AG04450 (cell line): ENCODE data around the gene ERBIN. TPM values are rescaled to one million over a fixed set of nuclear protein-coding genes. Genes with fewer than 3 reads are reported as not detected.

ENCODE experiments used
- CTCF ChIA-PET: fragments of 300-600, 350-600 bp; formaldehyde crosslinking; extraction: SDS; loops from one replicate; lab custom pipeline; 2022; ENCODE audit warnings: antibody characterized with exemption, inconsistent platforms; lab: Charles Lee
- POLR2A ChIA-PET: fragments of 350-600 bp; formaldehyde crosslinking; extraction: SDS; loops from one replicate; lab custom pipeline; 2021; ENCODE audit warnings: antibody characterized with exemption, inconsistent platforms; lab: Yijun Ruan, JAX
- DNase-seq: peaks from one replicate; pipeline ENCODE4 v3.0.0-alpha.2; 2011; ENCODE audit warnings: low read depth, low spot score
- H3K27ac ChIP-seq: one replicate; pipeline ENCODE4 v1.5.1; 2012; ENCODE audit warnings: low read depth, low read length, control low read depth
- H3K27me3 ChIP-seq: one replicate; pipeline ENCODE4 v1.6.0; 2012; ENCODE audit warnings: low read length; ENCODE audit not compliant: control insufficient read depth, insufficient read depth
- H3K4me3 ChIP-seq: 2 replicates; pipeline ENCODE4 v1.5.1; 2011; ENCODE audit warnings: mild to moderate bottlenecking, low read depth, low read length, control low read depth
- H3K9me3 ChIP-seq: 2 replicates; pipeline ENCODE4 v1.5.1; 2012; ENCODE audit warnings: low read length; ENCODE audit not compliant: control insufficient read depth, insufficient read depth
- CTCF ChIP-seq: IDR thresholded peaks from 2 replicates; pipeline ENCODE4 v1.5.1; 2011; ENCODE audit warnings: low read depth, low read length, control low read depth, inconsistent platforms
- polyA plus RNA-seq: library from polyadenylated mRNA; depleted of rRNA; stranded (reverse); fragments of >200 nt; gene quantifications from 2 replicates; pipeline ENCODE4 v1.2.3, GENCODE V29; 2011

ERBIN gene
- polyA plus RNA-seq, 1 experiment, result 64.8 TPM

- Histone ChIP-seq H3K27me3 (no peaks in the 10 kb centered on the region), H3K9me3 (no peaks in the 10 kb centered on the region), H3K4me3 (no peak overlapping the region), H3K27ac (no peak overlapping the region)
- ChIA-PET CTCF (no interaction called here), POLR2A (no interaction called here)
- TF ChIP-seq CTCF, result no peak
- no peak for DNase-seq
Observed at GRCh38 chr5:66002415-66002814, 76.0 kb downstream of the ERBIN start.

- ChIA-PET CTCF (no interaction called here), POLR2A (interaction anchor here (0.7 kb wide), 1 partner anchor 43 kb away, joined by 5 read pairs; no protein-coding TSS in a partner anchor)
- no peak overlapping the region for H3K4me3 ChIP-seq
- DNase-seq, result no peak
- no peaks in the 10 kb centered on the region for H3K9me3 ChIP-seq
- no peak for TF ChIP-seq CTCF
- H3K27me3 ChIP-seq, result no peaks in the 10 kb centered on the region
- H3K27ac ChIP-seq, result no peak overlapping the region
Observed at GRCh38 chr5:66004216-66004615, 77.8 kb downstream of the ERBIN start.

- no peak for TF ChIP-seq CTCF
- no peak for DNase-seq
- H3K27me3 ChIP-seq, result no peaks in the 10 kb centered on the region
- H3K4me3 ChIP-seq, result no peak overlapping the region
- no peak overlapping the region for H3K27ac ChIP-seq
- POLR2A ChIA-PET, result no interaction called here
- CTCF ChIA-PET, result no interaction called here
- no peaks in the 10 kb centered on the region for H3K9me3 ChIP-seq
Observed at GRCh38 chr5:66009277-66009676, 82.9 kb downstream of the ERBIN start.

GRCh38 chr5:66010476-66010875 lies 84.1 kb downstream of the ERBIN start:
- POLR2A ChIA-PET, result no interaction called here
- CTCF ChIA-PET, result no interaction called here
- no peak for TF ChIP-seq CTCF
- Histone ChIP-seq H3K27ac (no peak overlapping the region), H3K27me3 (no peaks in the 10 kb centered on the region), H3K4me3 (no peak overlapping the region), H3K9me3 (no peaks in the 10 kb centered on the region)
- DNase-seq, result no peak

GRCh38 chr5:66012271-66012670 lies 85.9 kb downstream of the ERBIN start:
- no peaks in the 10 kb centered on the region; the same call in 1 of the 2 replicates for H3K9me3 ChIP-seq
- POLR2A ChIA-PET, result no interaction called here

More at GRCh38 chr5:66012271-66012670, 85.9 kb downstream of the ERBIN start:
- no peak overlapping the region for H3K27ac ChIP-seq
- TF ChIP-seq CTCF, result no peak
- CTCF ChIA-PET, result no interaction called here
- no peak for DNase-seq
- H3K27me3 ChIP-seq, result no peaks in the 10 kb centered on the region
- no peak overlapping the region for H3K4me3 ChIP-seq
